OCI-LY3 (cell line): ENCODE measurements around the gene EXO1.

Experiments used
- EZH2phosphoT487 ChIP-seq: fragments of 200-600 bp; shearing (Covaris generic); IDR thresholded peaks from 2 replicates; pipeline ENCODE4 v1.6.1; 2018; ENCODE audit warnings: antibody characterized with exemption, mixed run types, low read depth
- TF ChIP-seq, protein P1 (sequence below): fragments of 200-600, 300-600 bp; sonication (generic); IDR thresholded peaks from 2 replicates; pipeline ENCODE4 v1.5.1; 2014; ENCODE audit warnings: antibody characterized with exemption, low read length, low read depth

DNA sequence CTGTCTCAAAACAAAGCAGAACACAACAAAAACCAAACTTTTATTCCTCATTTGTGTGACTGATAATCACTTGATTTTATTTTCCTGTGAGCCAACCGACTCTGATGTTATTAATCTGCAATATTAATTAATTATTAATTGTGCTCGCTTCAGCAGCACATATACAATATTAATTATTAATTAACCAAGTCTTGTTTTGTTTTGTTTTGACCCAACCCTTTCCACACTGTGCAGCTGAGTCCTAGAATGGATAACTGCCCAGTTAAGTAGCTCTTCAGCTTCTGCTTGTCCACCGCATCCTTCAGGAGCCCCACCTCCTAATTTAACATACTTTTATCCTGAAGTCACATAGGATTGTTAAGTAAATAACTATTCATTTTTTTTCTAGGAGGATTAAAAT, 47.4 kb upstream of the EXO1 start:
- TF ChIP-seq, protein P1, sequence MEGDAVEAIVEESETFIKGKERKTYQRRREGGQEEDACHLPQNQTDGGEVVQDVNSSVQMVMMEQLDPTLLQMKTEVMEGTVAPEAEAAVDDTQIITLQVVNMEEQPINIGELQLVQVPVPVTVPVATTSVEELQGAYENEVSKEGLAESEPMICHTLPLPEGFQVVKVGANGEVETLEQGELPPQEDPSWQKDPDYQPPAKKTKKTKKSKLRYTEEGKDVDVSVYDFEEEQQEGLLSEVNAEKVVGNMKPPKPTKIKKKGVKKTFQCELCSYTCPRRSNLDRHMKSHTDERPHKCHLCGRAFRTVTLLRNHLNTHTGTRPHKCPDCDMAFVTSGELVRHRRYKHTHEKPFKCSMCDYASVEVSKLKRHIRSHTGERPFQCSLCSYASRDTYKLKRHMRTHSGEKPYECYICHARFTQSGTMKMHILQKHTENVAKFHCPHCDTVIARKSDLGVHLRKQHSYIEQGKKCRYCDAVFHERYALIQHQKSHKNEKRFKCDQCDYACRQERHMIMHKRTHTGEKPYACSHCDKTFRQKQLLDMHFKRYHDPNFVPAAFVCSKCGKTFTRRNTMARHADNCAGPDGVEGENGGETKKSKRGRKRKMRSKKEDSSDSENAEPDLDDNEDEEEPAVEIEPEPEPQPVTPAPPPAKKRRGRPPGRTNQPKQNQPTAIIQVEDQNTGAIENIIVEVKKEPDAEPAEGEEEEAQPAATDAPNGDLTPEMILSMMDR: no peak
- no peak for TF ChIP-seq EZH2phosphoT487
